SJSA1 (cell line): ENCODE measurements around the gene NAGS. TPM values are rescaled to one million over a fixed set of nuclear protein-coding genes. Genes with fewer than 3 reads are reported as not detected.
A peak's percentile ranks its signal among the peaks of the same experiment; 100 is the strongest.
"Not testable (repeated sequence)": the region's sequence is repeated elsewhere in the genome, so short reads cannot be mapped to it uniquely, and the experiment has no call there.

ENCODE experiments used
- DNase-seq, 2 experiments: peaks; one replicate each; pipeline ENCODE4 v3.0.0-alpha.2; 2015 to 2020; ENCODE audit warnings: low spot score in 2 of 2, low read depth in 1 of 2
- H3K27ac ChIP-seq: fragments of 250-450 bp; sonication (Bioruptor Pico); 2 replicates; pipeline ENCODE4 v1.5.1; 2020; ENCODE audit warnings: mild to moderate bottlenecking, moderate library complexity
- H3K27me3 ChIP-seq: fragments of 250-450 bp; sonication (Bioruptor Pico); replicated peaks from 2 replicates; pipeline ENCODE4 v1.5.1; 2020; ENCODE audit warnings: mild to moderate bottlenecking, moderate library complexity
- H3K36me3 ChIP-seq: fragments of 250-450 bp; sonication (Bioruptor Pico); 2 replicates; pipeline ENCODE4 v1.5.1; 2020; ENCODE audit warnings: mild to moderate bottlenecking
- H3K4me1 ChIP-seq: fragments of 250-450 bp; sonication (Bioruptor Pico); replicated peaks from 2 replicates; pipeline ENCODE4 v1.6.1; 2021; ENCODE audit warnings: mild to moderate bottlenecking
- H3K4me3 ChIP-seq: fragments of 250-450 bp; sonication (Bioruptor Pico); 2 replicates; pipeline ENCODE4 v1.5.1; 2020; ENCODE audit warnings: mild to moderate bottlenecking
- H3K9me3 ChIP-seq: fragments of 250-450 bp; sonication (Bioruptor Pico); replicated peaks from 2 replicates; pipeline ENCODE4 v1.5.1; 2020; ENCODE audit warnings: mild to moderate bottlenecking
- total RNA-seq: library from RNA; depleted of rRNA; stranded (reverse); fragments of >200 nt; shearing (Covaris generic); gene quantifications from 2 replicates; pipeline ENCODE4 v1.2.3, GENCODE V29; 2014

NAGS gene
- total RNA-seq, 1 experiment from 2014 or later = 3.3 TPM

DNA sequence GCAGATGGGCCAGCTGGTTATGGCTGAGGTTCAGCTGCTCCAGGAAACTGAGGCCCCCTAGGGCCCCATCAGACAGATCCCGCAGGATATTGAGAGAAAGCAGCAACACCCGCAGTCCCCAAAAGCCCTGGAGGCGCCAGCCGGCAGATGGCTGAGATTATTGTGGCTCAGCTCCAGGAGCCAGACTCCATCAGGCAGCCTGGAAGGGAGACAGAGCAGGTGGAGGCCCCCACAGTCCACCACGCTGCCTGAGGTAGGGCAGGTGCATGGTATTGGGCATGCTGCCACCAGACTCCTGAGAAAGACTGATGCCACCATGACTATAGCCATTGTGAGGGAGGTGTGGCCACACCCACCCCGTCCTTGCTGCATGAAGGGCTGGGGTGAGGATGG, 19.8 kb downstream of the NAGS start:
- H3K9me3 ChIP-seq = no peaks in the 10 kb centered on the region
- no peaks in the 10 kb centered on the region for H3K27me3 ChIP-seq
- peaks cover 43% of the 10 kb centered on the region for H3K36me3 ChIP-seq
- H3K27ac ChIP-seq = no peak overlapping the region
- no peak overlapping the region for H3K4me3 ChIP-seq
- no peaks in the 10 kb centered on the region for H3K4me1 ChIP-seq
- DNase-seq = no peak

DNA sequence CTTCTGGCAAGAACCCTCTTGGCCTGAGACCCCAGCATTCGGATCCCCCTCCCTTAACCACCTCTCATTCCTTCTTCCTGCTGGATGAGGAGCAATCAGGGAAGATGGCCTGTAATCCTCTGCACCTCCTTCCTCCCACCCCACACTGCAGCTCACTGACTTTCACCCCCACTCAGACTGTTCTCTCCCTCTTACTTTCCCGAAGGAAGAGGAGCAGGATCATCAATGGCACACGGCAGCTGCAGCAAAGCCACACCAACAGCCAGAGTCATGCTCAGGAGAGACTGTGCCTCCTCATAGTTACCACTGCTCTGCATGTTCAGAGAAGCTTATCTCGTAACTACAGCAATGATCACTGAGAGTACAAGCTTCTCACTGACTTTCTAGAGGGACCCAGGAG, 20.4 kb downstream of the NAGS start:
- H3K4me1 ChIP-seq = no peaks in the 10 kb centered on the region

DNA sequence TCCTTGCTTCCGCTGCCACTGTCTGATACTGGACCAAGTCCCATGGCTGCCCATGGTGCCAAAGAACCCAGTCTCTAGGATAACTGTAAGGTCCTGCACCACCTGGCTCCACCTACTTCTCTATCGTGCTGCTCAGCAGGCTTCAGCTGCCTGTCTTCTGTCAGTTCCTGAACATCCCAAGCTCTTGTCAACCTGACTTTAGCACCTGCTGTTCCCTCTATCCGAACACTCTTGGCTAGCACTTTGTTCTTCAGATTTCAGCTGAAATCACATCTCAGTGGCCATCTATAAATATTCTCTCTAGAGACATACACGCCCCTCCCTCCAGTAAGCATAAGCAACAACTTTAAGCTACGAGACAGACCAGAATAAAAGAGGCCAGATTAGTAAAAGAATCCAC, 25.3 kb downstream of the NAGS start:
- DNase-seq = no peak
- Histone ChIP-seq H3K36me3 (peaks cover 66% of the 10 kb centered on the region), H3K27me3 (no peaks in the 10 kb centered on the region), H3K4me3 (no peak overlapping the region), H3K4me1 (no peaks in the 10 kb centered on the region), H3K9me3 (no peaks in the 10 kb centered on the region), H3K27ac (no peak overlapping the region)

More for the DNA sequence above, 20.4 kb downstream of the NAGS start:
- Histone ChIP-seq H3K36me3 (peaks cover 49% of the 10 kb centered on the region), H3K27me3 (no peaks in the 10 kb centered on the region), H3K9me3 (no peaks in the 10 kb centered on the region), H3K4me3 (no peak overlapping the region), H3K27ac (no peak overlapping the region)
- no peak for DNase-seq

DNA sequence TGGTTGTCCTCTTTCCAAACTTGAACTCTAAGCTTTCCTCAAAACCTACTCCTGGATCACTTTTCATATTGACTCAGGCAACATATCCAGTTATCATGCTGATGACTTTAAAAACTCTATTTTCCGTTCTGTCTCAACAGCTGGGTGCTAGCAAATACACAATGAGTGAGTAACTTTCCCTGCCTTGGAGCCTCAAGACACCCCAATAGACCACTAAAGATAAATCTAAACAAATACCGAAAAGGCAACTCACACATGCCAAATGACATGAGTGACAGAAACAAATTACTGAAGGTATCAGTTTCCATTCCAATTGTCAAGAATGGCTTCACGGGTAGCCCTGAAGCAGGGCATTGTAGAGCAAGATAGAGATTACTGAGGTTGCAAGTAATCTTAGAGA, 26.1 kb downstream of the NAGS start:
- H3K27ac ChIP-seq = no peak overlapping the region
- H3K36me3 ChIP-seq = peaks cover 66% of the 10 kb centered on the region
- H3K27me3 ChIP-seq = no peaks in the 10 kb centered on the region
- H3K4me1 ChIP-seq = no peaks in the 10 kb centered on the region
- no peaks in the 10 kb centered on the region for H3K9me3 ChIP-seq
- H3K4me3 ChIP-seq = no peak overlapping the region
- no peak for DNase-seq

DNA sequence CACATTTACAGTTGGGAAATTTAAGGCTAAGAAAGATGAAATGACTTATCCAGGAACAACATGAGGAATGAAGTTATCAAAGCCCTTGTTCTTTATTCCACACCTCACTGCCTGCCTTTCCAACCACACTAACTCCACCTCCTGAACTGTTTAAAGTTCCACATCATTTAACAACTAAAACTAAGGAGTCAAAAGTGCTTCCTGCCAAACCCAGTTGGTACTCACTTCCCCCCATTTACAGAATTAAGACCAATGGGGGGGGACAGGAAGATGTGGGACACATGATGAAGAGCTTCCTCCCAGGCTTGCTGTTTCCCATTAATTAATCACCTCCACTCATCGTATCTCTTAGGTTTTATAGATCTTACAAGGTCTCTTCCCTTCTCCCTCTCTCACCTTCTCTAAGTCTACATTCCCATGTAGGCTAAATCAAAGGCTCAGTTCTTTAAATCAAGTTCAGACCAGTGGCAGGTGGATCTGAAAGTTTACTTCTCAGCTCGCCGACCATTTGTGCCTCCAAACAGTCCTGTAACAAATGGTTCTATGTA, 29.5 kb downstream of the NAGS start:
- DNase-seq = no peak
- H3K4me1 ChIP-seq = no peaks in the 10 kb centered on the region
- no peak overlapping the region for H3K4me3 ChIP-seq
- H3K36me3 ChIP-seq = peaks cover 83% of the 10 kb centered on the region
- no peaks in the 10 kb centered on the region for H3K27me3 ChIP-seq
- H3K27ac ChIP-seq = no peak overlapping the region
- H3K9me3 ChIP-seq = no peaks in the 10 kb centered on the region

- H3K27me3 ChIP-seq, H3K4me3 ChIP-seq, H3K27ac ChIP-seq, H3K4me1 ChIP-seq, DNase-seq, H3K9me3 ChIP-seq: not testable (repeated sequence)
- peaks cover 82% of the 10 kb centered on the region for H3K36me3 ChIP-seq
These were observed 30.3 kb downstream of the NAGS start for GRCh38 chr17:44034688-44035087.

- DNase-seq = no peak
- no peaks in the 10 kb centered on the region for H3K9me3 ChIP-seq
- H3K4me3 ChIP-seq = no peak overlapping the region
- peaks cover 3% of the 10 kb centered on the region; the same call in 1 of the 2 replicates for H3K4me1 ChIP-seq
- no peaks in the 10 kb centered on the region for H3K27me3 ChIP-seq
- H3K36me3 ChIP-seq = peaks cover 73% of the 10 kb centered on the region
- H3K27ac ChIP-seq = no peak overlapping the region
These were observed 33.0 kb downstream of the NAGS start for GRCh38 chr17:44037471-44037870.

GRCh38 chr17:44038604-44039011, 34.2 kb downstream of the NAGS start:
- H3K27me3 ChIP-seq = no peaks in the 10 kb centered on the region
- no peak overlapping the region for H3K4me3 ChIP-seq
- H3K27ac ChIP-seq = no peak overlapping the region
- peaks cover 70% of the 10 kb centered on the region for H3K36me3 ChIP-seq
- no peak for DNase-seq
- no peaks in the 10 kb centered on the region for H3K9me3 ChIP-seq
- peaks cover 11% of the 10 kb centered on the region for H3K4me1 ChIP-seq

- no peak overlapping the region for H3K4me3 ChIP-seq
- peaks cover 25% of the 10 kb centered on the region for H3K4me1 ChIP-seq
- H3K36me3 ChIP-seq = peaks cover 73% of the 10 kb centered on the region
- no peak for DNase-seq
- no peaks in the 10 kb centered on the region for H3K9me3 ChIP-seq
- H3K27ac ChIP-seq = no peak overlapping the region
- H3K27me3 ChIP-seq = no peaks in the 10 kb centered on the region
These were observed 35.6 kb downstream of the NAGS start for GRCh38 chr17:44039829-44040635.

DNA sequence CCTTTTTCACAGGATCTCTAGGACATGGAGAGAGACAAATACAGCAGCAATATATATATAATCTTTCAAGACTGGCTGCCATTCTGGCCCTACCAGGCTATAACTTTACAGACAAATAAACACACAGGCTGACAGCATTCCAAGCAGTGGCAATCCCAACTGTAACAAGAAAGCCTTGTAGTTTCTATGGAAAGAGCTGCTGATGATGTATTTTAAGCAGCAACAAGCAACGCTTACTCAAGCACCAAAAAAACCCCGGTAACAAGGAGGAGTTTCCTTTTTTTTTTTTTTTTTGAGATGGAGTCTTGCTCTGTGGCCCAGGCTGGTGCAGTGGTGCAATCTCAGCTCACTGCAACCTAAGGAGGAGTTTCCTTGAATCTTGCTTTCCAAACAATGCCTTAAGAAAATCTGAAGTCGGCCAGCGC, 38.9 kb downstream of the NAGS start:
- DNase-seq = peak in 1 of 2 experiments; percentile 27
- peaks cover 77% of the 10 kb centered on the region for H3K36me3 ChIP-seq
- no peaks in the 10 kb centered on the region for H3K9me3 ChIP-seq
- peaks cover 25% of the 10 kb centered on the region for H3K4me1 ChIP-seq
- no peak overlapping the region for H3K27ac ChIP-seq
- H3K4me3 ChIP-seq = no peak overlapping the region
- no peaks in the 10 kb centered on the region for H3K27me3 ChIP-seq

GRCh38 chr17:44044071-44044470, 39.6 kb downstream of the NAGS start:
- no peak overlapping the region for H3K4me3 ChIP-seq
- peak in 1 of 2 experiments; percentile 32 for DNase-seq
- H3K36me3 ChIP-seq = peaks cover 77% of the 10 kb centered on the region
- H3K4me1 ChIP-seq = peaks cover 25% of the 10 kb centered on the region
- H3K27me3 ChIP-seq = no peaks in the 10 kb centered on the region; the same call in 1 of the 2 replicates
- H3K9me3 ChIP-seq = no peaks in the 10 kb centered on the region
- peak overlapping the region; percentile 24; the same call in 1 of the 2 replicates for H3K27ac ChIP-seq

DNA sequence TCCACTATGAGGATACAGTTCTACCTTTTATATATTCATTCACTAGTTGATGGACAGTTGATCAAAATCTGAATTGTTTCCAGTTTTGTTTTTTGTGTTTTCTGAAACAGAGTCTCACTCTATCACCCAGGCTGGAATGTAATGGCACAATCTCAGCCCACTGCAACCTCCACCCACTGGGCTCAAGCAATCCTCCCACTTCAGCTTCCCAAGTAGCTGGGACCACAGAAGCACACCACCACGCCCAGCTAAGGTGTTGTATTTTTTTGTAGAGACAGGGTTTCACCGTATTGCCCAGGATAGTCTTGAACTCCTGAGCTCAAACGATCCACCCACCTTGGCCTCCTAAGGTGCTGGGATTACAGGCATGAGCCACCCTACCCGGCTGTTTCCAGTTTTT, 41.1 kb downstream of the NAGS start:
- H3K27ac ChIP-seq = no peak overlapping the region
- peaks cover 22% of the 10 kb centered on the region for H3K4me1 ChIP-seq
- no peaks in the 10 kb centered on the region; the same call in 1 of the 2 replicates for H3K27me3 ChIP-seq
- peaks cover 80% of the 10 kb centered on the region for H3K36me3 ChIP-seq
- H3K4me3 ChIP-seq = no peak overlapping the region
- no peak for DNase-seq
- no peaks in the 10 kb centered on the region for H3K9me3 ChIP-seq

DNA sequence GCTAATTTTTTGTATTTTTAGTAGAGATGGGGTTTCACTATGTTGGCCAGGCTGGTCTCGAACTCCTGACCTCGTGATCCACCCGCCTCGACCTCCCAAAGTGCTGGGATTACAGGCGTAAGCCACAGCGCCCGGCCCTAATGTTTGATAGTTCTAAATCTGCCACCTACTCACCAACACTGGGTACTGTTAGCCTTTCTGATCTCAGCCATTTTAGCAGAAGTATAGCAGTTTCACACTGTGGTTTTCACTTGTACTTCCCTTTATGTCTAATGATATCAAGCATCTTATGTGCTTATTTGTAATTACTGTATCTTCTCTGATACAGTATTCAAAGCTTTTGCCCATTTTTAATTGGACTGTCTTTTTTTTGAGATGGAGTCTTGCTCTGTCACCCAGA, 42.5 kb downstream of the NAGS start:
- not testable (repeated sequence) for H3K4me3 ChIP-seq, H3K27me3 ChIP-seq, DNase-seq, H3K27ac ChIP-seq, H3K9me3 ChIP-seq
- Histone ChIP-seq H3K4me1 (peaks cover 22% of the 10 kb centered on the region), H3K36me3 (peaks cover 86% of the 10 kb centered on the region)

DNA sequence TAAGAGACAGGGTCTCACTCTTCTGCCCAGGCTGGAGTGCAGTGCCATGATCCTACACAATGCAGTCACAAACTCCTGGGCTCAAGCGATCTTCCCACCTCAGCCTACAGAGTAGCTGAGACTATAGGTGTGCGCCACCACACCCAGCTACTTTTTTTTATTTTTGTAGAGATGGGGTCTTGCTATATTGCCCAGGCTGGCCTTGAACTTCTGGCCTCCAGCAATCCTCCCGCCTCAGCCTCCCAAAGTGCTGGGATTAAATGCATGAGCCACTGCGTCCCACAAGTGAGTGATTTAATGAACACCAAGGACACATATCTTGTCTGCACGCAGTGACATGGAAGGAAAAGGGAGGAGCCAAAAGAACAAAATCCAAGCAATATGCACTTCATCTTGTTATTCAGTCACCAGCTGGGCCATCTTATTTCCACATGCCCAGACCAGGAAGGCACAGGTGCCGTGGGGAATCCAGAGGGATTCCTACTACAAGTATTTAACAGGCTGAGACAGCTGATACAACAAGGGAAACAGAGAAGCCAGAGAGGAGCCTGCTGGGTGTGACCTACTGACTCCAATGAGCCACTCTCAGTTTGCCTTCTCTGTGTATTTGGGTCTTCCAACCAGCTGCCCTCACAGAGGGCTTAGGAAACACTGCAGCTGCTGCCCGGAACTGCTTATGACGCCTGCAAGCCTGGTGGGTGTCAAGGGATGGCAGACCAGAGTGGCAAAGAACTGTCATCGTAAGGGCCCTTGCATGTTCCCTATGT, 45.1 kb downstream of the NAGS start:
- no peaks in the 10 kb centered on the region; the same call in 1 of the 2 replicates for H3K27me3 ChIP-seq
- no peak overlapping the region for H3K27ac ChIP-seq
- peaks cover 92% of the 10 kb centered on the region for H3K36me3 ChIP-seq

More for the DNA sequence above, 45.1 kb downstream of the NAGS start:
- Histone ChIP-seq H3K4me1 (peaks cover 5% of the 10 kb centered on the region), H3K9me3 (no peaks in the 10 kb centered on the region), H3K4me3 (no peak overlapping the region)
- DNase-seq = no peak
